Renal cortical epithelial cell (primary cell): ENCODE data around the gene CD19. TPM values are rescaled to one million over a fixed set of nuclear protein-coding genes. Genes with fewer than 3 reads are reported as not detected.
"Not testable (repeated sequence)": the region's sequence is repeated elsewhere in the genome, so short reads cannot be mapped to it uniquely, and the experiment has no call there.

Experiments
- DNase-seq: peaks from one replicate; pipeline ENCODE4 v3.0.0-alpha.2; 2011; ENCODE audit warnings: low read depth
- total RNA-seq: library from RNA; depleted of rRNA; stranded (reverse); fragments of >200 nt; gene quantifications from 2 replicates; pipeline ENCODE4 v1.2.3, GENCODE V29; 2014

CD19 gene
- total RNA-seq, 1 donor from 2014 or later: not detected

GRCh38 chr16:28910086-28911031 is 21.4 kb upstream of the CD19 start:
- no peak for DNase-seq

- DNase-seq: no peak
Measured at GRCh38 chr16:28912558-28912957, 19.2 kb upstream of the CD19 start.

GRCh38 chr16:28913946-28914724 is 17.6 kb upstream of the CD19 start:
- no peak for DNase-seq

DNA sequence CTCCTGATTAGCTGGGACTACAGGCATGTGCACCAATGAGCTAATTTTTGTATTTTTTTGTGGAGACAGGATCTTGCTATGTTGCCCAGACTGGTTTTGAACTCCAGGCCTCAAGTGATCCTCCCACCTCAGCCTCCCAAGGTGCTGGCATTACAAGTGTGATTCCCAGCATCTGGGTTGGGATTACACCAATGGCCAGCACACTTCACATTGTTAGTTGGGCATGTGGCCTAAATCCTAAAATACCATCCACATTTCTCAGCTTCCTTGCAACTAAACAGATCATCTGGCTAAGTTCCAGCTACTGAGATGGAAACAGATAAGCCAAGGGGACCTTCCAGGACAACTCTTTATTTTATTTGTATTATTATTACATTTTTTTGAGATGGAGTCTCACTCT is 16.6 kb upstream of the CD19 start:
- DNase-seq: no peak

DNA sequence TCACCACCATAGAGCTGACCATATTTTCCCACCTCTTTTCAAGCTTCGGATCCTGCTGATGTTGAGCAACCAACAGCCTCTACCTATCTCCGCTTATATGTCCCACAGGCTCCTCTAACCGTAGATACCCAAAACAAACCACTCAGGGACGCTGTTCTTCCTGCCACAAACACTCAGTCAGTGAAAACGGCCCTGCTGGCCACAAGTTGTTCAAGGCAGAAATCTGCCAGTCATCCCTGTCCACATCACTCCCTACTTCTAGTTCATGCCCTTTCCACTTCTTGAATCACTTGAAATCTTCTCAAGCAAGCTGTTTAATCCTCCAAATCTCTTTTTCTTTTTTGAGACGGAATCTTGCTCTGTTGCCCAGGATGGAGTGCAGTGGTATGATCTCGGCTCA is 14.7 kb upstream of the CD19 start:
- no peak for DNase-seq

- no peak for DNase-seq
Measured at GRCh38 chr16:28918698-28919097, 13.1 kb upstream of the CD19 start.

DNA sequence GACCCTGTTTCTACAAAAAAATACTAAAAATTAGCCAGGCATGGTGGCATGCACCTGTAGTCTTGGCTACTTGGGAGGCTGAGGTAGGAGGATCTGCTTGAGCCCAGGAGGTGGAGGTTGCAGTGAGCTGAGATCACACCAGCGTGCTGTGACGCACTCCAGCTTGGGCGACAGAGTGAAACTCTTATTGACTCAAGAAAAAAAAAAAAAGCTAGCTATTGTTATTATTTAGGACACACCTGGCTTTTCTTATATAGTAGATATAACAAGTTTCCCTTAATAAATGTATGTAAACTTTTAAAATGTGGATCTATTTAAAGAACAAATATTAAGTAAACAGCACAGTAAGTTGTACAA is 8.6 kb upstream of the CD19 start:
- no peak for DNase-seq

DNA sequence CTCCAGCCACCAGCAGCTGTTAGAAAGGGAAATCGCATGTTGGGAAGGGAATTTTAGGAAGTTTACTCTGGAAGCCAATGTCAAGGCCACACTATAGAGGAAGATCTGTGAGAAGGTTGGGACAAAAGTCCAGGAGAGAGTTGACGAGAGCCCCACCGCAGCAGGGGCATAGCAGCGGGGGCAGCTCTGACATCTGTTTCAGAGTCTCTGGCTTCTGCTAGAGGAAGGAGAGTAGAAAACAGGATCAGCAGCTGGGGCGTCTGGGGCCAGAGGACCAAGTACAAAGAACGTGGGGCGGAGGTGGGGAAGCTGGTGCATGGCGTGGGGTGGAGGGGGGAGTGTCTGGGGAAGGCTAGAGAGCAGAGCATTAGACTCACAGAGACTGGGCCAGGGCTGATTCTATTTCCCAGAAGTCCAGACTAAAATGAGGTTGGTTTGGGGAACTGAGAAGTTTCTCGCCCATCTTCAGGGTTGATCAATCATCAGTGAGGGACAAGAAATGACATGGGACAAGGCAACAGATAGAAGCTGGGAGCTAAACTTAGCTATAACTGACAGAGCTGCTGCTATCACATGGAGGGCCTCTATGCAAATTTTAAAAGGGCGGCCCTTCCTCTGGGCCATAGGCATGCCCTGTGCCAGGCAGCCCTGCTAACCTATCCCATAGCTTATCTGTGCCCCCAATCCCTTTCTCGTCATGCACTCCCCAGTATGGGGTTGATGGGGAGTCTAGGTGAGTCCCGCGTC is 7.9 kb upstream of the CD19 start:
- no peak for DNase-seq

- DNase-seq: no peak
Measured at GRCh38 chr16:28924399-28924761, 7.4 kb upstream of the CD19 start.

- peak; percentile 54 for DNase-seq
Measured at GRCh38 chr16:28924762-28925385, 6.9 kb upstream of the CD19 start, which contains the start of gene RABEP2. Gene RABEP2 (minus strand): TSS chr16:28925238. CDS start chr16:28925163, 75 bp downstream.

DNA sequence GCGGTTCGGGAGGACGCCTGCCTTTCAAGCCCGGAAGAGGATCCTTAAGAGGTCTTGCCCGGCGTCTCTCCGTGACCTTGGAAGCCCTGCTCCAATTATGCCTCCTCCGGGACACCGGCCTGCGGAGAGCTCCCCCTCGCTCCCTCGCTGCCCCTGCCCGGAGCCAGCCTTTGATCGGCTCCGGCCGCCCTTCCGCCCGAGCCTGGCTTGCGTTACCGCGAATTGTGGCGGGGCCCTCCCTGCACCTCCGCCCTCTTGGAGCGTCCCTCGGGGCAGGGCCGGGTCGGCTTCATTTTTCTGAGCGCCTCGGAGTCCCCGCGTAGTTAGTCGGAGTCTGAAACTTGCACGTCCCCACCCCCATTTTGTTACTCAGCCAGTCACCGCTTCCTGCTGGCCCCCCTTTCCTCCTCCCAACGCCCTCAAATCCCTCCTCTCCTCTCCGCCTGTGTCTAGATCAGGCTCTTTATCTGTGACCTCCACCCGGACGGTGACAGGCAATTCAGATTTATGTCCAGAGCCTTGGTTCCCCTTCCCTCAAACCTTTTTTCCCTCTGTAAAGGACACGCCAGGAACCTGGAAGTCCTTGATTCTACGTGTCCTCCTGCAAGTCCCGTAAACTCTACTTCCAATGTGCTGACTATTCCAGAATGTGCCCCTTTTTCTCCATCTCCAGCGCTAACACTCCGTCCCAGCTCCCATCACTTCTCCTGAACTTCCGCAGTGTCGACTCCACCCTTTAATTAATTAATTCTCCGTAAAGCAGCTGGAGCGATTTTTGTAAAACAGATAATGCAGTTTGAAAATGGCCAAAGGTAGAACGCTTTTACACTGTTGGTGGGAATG is 6.2 kb upstream of the CD19 start:
- peak; percentile 57 for DNase-seq

DNA sequence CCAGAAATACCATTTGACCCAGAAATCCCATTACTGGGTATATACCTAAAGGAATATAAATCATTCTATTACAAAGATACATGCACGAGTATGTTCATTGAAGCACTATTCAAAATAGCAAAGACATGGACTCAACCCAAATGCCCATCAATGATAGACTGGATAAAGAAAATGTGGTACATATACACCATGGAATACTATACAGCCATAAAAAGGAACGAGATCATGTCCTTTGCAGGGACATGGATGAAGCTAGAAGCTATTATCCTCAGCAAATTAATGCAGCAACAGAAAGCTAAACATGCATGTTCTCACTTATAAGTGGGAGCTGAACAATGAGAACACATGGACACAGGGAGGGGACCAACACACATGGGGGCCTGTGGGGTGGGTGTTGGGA is 5.5 kb upstream of the CD19 start:
- not testable (repeated sequence) for DNase-seq

GRCh38 chr16:28927815-28928214 is 4.0 kb upstream of the CD19 start:
- no peak for DNase-seq

DNA sequence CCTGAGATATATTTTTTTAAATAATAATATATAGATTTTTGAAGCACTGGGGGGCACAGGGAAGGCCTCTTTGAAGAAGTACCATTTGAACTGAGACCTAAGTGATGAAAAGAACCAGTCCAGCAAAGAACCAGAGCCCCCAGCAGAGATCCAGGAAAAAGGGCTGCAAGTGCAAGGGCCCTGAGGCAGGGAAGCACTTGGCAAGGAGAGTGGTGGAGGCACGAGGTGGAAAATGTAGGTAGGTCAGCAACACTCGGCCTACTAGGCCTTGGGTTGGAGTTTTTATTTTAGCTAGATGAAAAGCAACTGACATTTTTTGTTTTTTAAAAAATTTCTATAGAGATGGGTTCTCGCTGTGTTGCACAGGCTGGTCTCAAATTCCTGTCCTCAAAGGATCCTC is 1.6 kb upstream of the CD19 start:
- DNase-seq: no peak

GRCh38 chr16:28930652-28931051 is 1.1 kb upstream of the CD19 start:
- DNase-seq: no peak

- DNase-seq: no peak
Measured at GRCh38 chr16:28932339-28933141, 769 bp downstream of the CD19 start.

DNA sequence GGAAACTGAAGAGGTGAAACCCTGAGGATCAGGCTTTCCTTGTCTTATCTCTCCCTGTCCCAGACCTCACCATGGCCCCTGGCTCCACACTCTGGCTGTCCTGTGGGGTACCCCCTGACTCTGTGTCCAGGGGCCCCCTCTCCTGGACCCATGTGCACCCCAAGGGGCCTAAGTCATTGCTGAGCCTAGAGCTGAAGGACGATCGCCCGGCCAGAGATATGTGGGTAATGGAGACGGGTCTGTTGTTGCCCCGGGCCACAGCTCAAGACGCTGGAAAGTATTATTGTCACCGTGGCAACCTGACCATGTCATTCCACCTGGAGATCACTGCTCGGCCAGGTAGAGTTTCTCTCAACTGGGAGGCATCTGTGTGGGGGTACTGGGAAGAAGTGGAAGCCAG is 1.4 kb downstream of the CD19 start:
- no peak for DNase-seq

DNA sequence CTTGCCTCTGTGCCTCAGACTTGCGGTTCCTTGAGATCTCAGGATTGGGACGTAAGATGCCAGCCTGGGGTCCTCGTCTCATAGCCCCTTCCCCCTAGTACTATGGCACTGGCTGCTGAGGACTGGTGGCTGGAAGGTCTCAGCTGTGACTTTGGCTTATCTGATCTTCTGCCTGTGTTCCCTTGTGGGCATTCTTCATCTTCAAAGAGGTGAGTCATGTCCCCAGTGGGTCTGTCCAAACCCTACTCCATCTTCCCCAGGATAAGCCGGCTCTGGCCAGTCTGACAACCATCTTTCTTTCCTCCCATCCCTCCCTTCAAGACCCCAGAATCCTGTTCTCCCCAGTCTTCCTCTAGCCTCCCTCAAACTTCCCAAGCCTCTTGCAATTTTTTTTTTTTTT is 3.6 kb downstream of the CD19 start:
- no peak for DNase-seq

DNA sequence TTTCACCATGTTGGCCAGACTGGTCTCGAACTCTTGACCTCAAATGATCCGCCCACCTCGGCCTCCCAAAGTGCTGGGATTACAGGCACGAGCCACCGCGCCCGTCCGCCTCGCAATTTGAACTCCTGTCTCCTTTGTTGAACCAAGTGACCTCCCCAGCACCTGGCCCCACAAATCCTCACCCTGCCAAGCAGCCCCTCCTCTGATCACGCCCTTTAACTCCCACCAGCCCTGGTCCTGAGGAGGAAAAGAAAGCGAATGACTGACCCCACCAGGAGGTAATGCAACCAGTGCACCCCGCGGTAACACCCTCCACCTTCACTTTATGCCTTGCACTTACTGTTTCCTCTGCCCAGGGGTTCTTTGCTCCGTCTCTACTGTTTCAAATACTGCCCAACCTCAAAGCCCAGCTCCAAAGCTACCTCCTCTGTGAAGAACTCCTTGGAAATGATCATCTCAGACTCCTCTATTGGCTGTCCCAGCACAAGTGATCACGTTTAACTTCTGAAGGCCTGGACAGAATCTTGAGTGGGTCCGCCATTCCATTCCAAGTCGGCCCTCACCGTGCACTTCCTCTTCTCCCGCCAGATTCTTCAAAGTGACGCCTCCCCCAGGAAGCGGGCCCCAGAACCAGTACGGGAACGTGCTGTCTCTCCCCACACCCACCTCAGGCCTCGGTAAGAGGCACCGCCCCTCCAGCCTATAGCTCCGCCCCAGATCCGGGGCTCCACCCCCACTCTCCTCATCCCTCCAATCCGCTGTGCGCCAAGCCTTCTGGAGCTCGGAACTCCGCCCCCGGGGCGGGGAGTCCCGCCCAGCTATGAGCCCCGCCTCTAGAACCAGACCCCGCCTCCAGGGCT is 4.4 kb downstream of the CD19 start:
- DNase-seq: peak; percentile 41
